A549 (cell line): Measurements from ENCODE around the gene CDHR2. TPM values are rescaled to one million over a fixed set of nuclear protein-coding genes. Genes with fewer than 3 reads are reported as not detected.

Source experiments
- ATAC-seq, 2 experiments: fragments of 200-7000 bp in 1 of 2; fragments of >200 bp in 1 of 2; cut with Nextera tagmentation in 1 of 2; cut with Tn5 transposase in 1 of 2; 3 replicates each; pipeline versions ENCODE4 v1.8.0 to v1.9.1; 2018 to 2020; ENCODE audit warnings: mild to moderate bottlenecking in 1 of 2, moderate library complexity in 1 of 2
- CTCF ChIA-PET: fragments of 300-600 bp; sonication (Branson Sonifier 250); formaldehyde crosslinking; extraction: SDS; loops from one replicate; lab custom pipeline; 2021; ENCODE audit warnings: antibody characterized with exemption, inconsistent platforms; lab: Yijun Ruan, JAX
- POLR2A ChIA-PET: fragments of 350-600 bp; formaldehyde crosslinking; extraction: SDS; loops from one replicate; lab custom pipeline; 2021; ENCODE audit warnings: antibody characterized with exemption, inconsistent platforms; lab: Yijun Ruan, JAX
- DNase-seq, 2 experiments: peaks; one replicate each; pipeline versions ENCODE4 v3.0.0 to v3.0.0-alpha.2; 2011 to 2016; ENCODE audit warnings: low read depth in 1 of 2, low spot score in 1 of 2
- FAIRE-seq: peaks from 2 replicates; lab custom pipeline; 2011; peaks lifted over from hg19 to GRCh38; lab: Jason Lieb, UNC
- H3K27ac ChIP-seq, 2 experiments: fragments of >200 bp; sonication (Bioruptor Twin); formaldehyde crosslinking; 3 replicates each; pipeline ENCODE4 v1.5.1; 2016 to 2017
- H3K4me1 ChIP-seq: fragments of >200 bp; sonication (Bioruptor Twin); formaldehyde crosslinking; 3 replicates; pipeline ENCODE4 v1.6.1; 2016
- H3K4me2 ChIP-seq: fragments of >200 bp; sonication (Bioruptor Twin); formaldehyde crosslinking; 3 replicates; pipeline ENCODE4 v1.6.1; 2016
- H3K4me3 ChIP-seq: fragments of >200 bp; sonication (Bioruptor Twin); formaldehyde crosslinking; 3 replicates; pipeline ENCODE4 v1.5.1; 2016
- H3K9me3 ChIP-seq: fragments of >200 bp; sonication (Bioruptor Twin); formaldehyde crosslinking; 3 replicates; pipeline ENCODE4 v1.6.1; 2016
- CBX2 ChIP-seq: fragments of 200-600 bp; sonication (generic); IDR thresholded peaks from 2 replicates; pipeline ENCODE4 v1.6.1; 2016; ENCODE audit warnings: low read depth, mild to moderate bottlenecking, borderline replicate concordance
- CBX8 ChIP-seq: fragments of 200-600 bp; sonication (generic); IDR thresholded peaks from 2 replicates; pipeline ENCODE4 v1.6.1; 2016
- CHD4 ChIP-seq: fragments of 200-600 bp; sonication (generic); IDR thresholded peaks from 2 replicates; pipeline ENCODE4 v1.6.1; 2016; ENCODE audit warnings: antibody characterized with exemption, mild to moderate bottlenecking, borderline replicate concordance
- EHF ChIP-seq: fragments of 250-450 bp; sonication (Bioruptor Pico); IDR thresholded peaks from 2 replicates; pipeline ENCODE4 v1.5.0; 2020; ENCODE audit warnings: mild to moderate bottlenecking
- ESRRA ChIP-seq: fragments of 150-350 bp; IDR thresholded peaks from 2 replicates; pipeline ENCODE4 v1.6.1; 2014; ENCODE audit warnings: mild to moderate bottlenecking, low read length, borderline replicate concordance
- FOXS1 ChIP-seq: fragments of 250-450 bp; sonication (Bioruptor Pico); IDR thresholded peaks from 2 replicates; pipeline ENCODE4 v1.5.0; 2020; ENCODE audit warnings: mild to moderate bottlenecking, moderate library complexity
- HDAC2 ChIP-seq: fragments of 200-600 bp; sonication (generic); IDR thresholded peaks from 2 replicates; pipeline ENCODE4 v1.6.1; 2016
- HEYL ChIP-seq: fragments of 250-450 bp; sonication (Bioruptor Pico); IDR thresholded peaks from 2 replicates; pipeline ENCODE4 v1.8.0; 2021; ENCODE audit warnings: mild to moderate bottlenecking, moderate library complexity
- HOXB5 ChIP-seq: fragments of 250-450 bp; sonication (Bioruptor Pico); IDR thresholded peaks from 2 replicates; pipeline ENCODE4 v1.5.0; 2020; ENCODE audit warnings: mild to moderate bottlenecking, moderate library complexity
- JUN ChIP-seq, 2 experiments: fragments of >200 bp; sonication (Bioruptor Twin); formaldehyde crosslinking; IDR thresholded peaks; 2 replicates in 1 of 2; 3 replicates in 1 of 2; pipeline ENCODE4 v1.6.1; 2016 to 2017
- JUNB ChIP-seq: fragments of >200 bp; sonication (Bioruptor Twin); formaldehyde crosslinking; IDR thresholded peaks from 2 replicates; pipeline ENCODE4 v1.6.1; 2016
- KDM5A ChIP-seq: fragments of 200-600 bp; sonication (generic); IDR thresholded peaks from 2 replicates; pipeline ENCODE4 v1.6.1; 2016; ENCODE audit warnings: antibody characterized with exemption, mild to moderate bottlenecking
- MAFK ChIP-seq: fragments of 450-650 bp; IDR thresholded peaks from 2 replicates; pipeline ENCODE4 v1.6.1; 2014; ENCODE audit not compliant: partially characterized antibody
- MYC ChIP-seq: IDR thresholded peaks from 2 replicates; pipeline ENCODE4 v1.6.1; 2012; ENCODE audit warnings: mild to moderate bottlenecking, inconsistent platforms, low read length, improper control_type of control experiment, borderline replicate concordance
- NR3C1 ChIP-seq: fragments of >200 bp; sonication (Bioruptor Twin); formaldehyde crosslinking; IDR thresholded peaks from 3 replicates; pipeline ENCODE4 v1.6.1; 2017
- POLR2A ChIP-seq: IDR thresholded peaks from 2 replicates; pipeline ENCODE4 v1.6.1; 2012; ENCODE audit warnings: mild to moderate bottlenecking, low read length
- POLR2AphosphoS2 ChIP-seq: conservative IDR thresholded peaks from 2 replicates; pipeline ENCODE4 v1.6.1; 2012; ENCODE audit warnings: low read length, improper control_type of control experiment, inconsistent platforms
- RARB ChIP-seq: fragments of 250-450 bp; sonication (Bioruptor Pico); IDR thresholded peaks from 2 replicates; pipeline ENCODE4 v1.8.0; 2021; ENCODE audit warnings: mild to moderate bottlenecking, moderate library complexity
- RFX5 ChIP-seq: fragments of 450-650 bp; IDR thresholded peaks from 2 replicates; pipeline ENCODE4 v1.7.1; 2014; ENCODE audit warnings: antibody characterized with exemption, mild to moderate bottlenecking, moderate library complexity
- ZFP36 ChIP-seq: fragments of 450-650 bp; IDR thresholded peaks from 2 replicates; pipeline ENCODE4 v1.6.1; 2014; ENCODE audit warnings: borderline replicate concordance; ENCODE audit not compliant: partially characterized antibody
- ZNF302 ChIP-seq: fragments of 250-450 bp; sonication (Bioruptor Pico); IDR thresholded peaks from 2 replicates; pipeline ENCODE4 v1.9.0; 2021; ENCODE audit warnings: inconsistent platforms, mild to moderate bottlenecking, moderate library complexity
- WGBS: methylation state at CpG from one replicate; pipeline ENCODE4 v1.1.6; 2017; ENCODE audit errors: missing lambda C conversion rate; 5-methylcytosine and 5-hydroxymethylcytosine counted together
- polyA plus RNA-seq, 4 experiments: library from polyadenylated mRNA; depleted of rRNA in 3 of 4; stranded (reverse); fragments of >200 nt; fragmentation: RNase III in 1 of 4; extraction: RNeasy Plus Mini Kit Qiagen cat#74134 plus additional on column Dnase treatment in 1 of 4; gene quantifications; 2 replicates in 3 of 4; 3 replicates in 1 of 4; pipeline ENCODE4 v1.2.3, GENCODE V29; 2011 to 2017
- TF ChIP-seq, protein P1 (sequence below): IDR thresholded peaks from 2 replicates; pipeline ENCODE4 v1.6.1; 2012
- TF ChIP-seq, protein P2 (sequence below): fragments of >200 bp; sonication (Bioruptor Twin); formaldehyde crosslinking; IDR thresholded peaks from 2 replicates; pipeline ENCODE4 v1.6.1; 2016
- TF ChIP-seq, protein P3 (sequence below): fragments of 250-450 bp; sonication (Bioruptor Pico); IDR thresholded peaks from 2 replicates; pipeline ENCODE4 v1.5.0; 2020; ENCODE audit warnings: low read depth, mild to moderate bottlenecking, moderate library complexity
- TF ChIP-seq, protein P4 (sequence below): IDR thresholded peaks from 2 replicates; pipeline ENCODE4 v1.6.1; 2012; ENCODE audit warnings: low read depth, borderline replicate concordance
- TF ChIP-seq, protein P5 (sequence below): fragments of >200 bp; sonication (Bioruptor Twin); formaldehyde crosslinking; IDR thresholded peaks from 3 replicates; pipeline ENCODE4 v1.5.1; 2016

CDHR2 gene
- polyA plus RNA-seq, 2 of the 4 experiments (the other 2 are of a cell fraction): 0.09 TPM; not detected in 1

DNA sequence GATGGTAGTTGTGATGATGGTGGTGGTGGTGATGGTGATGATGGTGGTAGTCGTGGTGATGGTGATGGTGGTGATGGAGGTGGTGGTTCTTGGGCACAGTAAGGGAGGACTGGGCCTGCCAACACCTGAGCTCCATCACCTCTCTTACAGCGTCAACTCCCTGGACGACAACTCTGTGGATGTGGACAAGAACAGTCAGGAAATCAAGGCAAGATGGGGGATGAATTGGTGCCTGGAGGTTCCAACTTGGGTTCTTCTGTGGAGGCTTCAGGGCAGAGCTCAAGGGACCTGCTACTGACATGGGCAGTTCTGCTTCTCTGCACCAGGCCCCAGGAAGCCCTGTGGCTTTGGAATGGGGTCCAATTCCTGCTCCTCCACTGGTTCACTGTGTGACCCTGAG lies 43.4 kb downstream of the CDHR2 start:
- WGBS: 93% methylated on average over 3 of the region's 3 CpGs
- Histone ChIP-seq H3K27ac (no peak overlapping the region), H3K4me1 (no peaks in the 10 kb centered on the region)
- TF ChIP-seq RARB (no peak), CBX8 (no peak), ZNF302 (CRISPR knock-in tag) (no peak), JUNB (no peak), HDAC2 (no peak), EHF (CRISPR knock-in tag) (no peak), ESRRA (no peak), NR3C1 (no peak), POLR2A (no peak)
- TF ChIP-seq, protein P1, sequence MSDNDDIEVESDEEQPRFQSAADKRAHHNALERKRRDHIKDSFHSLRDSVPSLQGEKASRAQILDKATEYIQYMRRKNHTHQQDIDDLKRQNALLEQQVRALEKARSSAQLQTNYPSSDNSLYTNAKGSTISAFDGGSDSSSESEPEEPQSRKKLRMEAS: no peak
- TF ChIP-seq, all 56 proteins: peak for 0
- no peak for ATAC-seq
- no peak for FAIRE-seq
- peaks cover 4% of the 10 kb centered on the region; the same call in 2 of the 3 replicates for H3K9me3 ChIP-seq
- CTCF ChIA-PET: interaction anchor here (1.1 to 1.3 kb wide), 3 partner anchors 8 to 15 kb away, joined by 3 read pairs; no protein-coding TSS in a partner anchor
- POLR2A ChIA-PET: no interaction called here
- DNase-seq: no peak
- H3K4me3 ChIP-seq: no peak overlapping the region
- no peak overlapping the region for H3K4me2 ChIP-seq

DNA sequence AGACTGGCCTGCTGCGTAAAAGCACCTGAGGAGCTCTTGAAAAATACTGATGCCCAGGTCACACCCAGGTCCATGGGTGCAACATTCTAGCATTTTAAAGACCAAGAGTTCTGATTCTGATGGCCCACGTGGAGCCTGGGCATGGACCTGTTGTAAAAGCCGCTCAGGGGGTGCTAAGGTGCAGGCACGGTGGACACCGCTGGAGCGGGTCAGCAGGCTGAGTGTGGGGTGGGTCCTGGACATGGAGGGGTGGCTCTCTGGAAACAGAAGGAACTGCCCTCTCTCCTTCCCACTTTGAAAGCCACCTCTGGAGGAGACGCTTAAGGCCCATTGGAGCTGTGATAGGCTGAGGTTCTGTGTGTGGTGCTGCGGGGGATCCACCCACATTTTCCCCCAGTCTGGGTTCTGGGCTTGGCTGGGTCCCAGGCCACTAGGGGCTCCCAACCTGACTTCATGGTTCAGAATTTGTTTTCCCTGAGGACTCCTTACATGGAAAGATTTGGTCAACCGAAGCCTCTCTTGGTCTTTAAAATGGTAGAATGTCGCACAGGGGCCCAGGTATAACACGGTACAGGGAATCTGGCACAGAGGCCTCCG lies 44.2 kb downstream of the CDHR2 start:
- Histone ChIP-seq H3K4me3 (no peak overlapping the region), H3K27ac (no peak overlapping the region), H3K9me3 (peaks cover 4% of the 10 kb centered on the region; the same call in 2 of the 3 replicates)
- CTCF ChIA-PET: interaction anchor here (1.0 to 1.3 kb wide), 4 partner anchors 9 to 15 kb away, joined by 3 to 5 read pairs (median 3); no protein-coding TSS in a partner anchor
- 89% methylated on average over 12 of the region's 12 CpGs for WGBS
- FAIRE-seq: no peak
- no peak for DNase-seq
- TF ChIP-seq JUN (IDR thresholded peaks at IDR 0.05) (no peak), FOXS1 (CRISPR knock-in tag) (no peak), MYC (no peak), ZFP36 (no peak), RFX5 (no peak), ESRRA (no peak), POLR2AphosphoS2 (no peak)
- TF ChIP-seq, protein P2, sequence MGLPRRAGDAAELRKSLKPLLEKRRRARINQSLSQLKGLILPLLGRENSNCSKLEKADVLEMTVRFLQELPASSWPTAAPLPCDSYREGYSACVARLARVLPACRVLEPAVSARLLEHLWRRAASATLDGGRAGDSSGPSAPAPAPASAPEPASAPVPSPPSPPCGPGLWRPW: no peak
- TF ChIP-seq, all 56 proteins: peak for 0
- ATAC-seq: peak in 1 of 2 experiments; percentile 20; a peak in 2 of 6 replicates
- Histone ChIP-seq H3K4me2 (no peak overlapping the region), H3K4me1 (no peaks in the 10 kb centered on the region)
- POLR2A ChIA-PET: no interaction called here

DNA sequence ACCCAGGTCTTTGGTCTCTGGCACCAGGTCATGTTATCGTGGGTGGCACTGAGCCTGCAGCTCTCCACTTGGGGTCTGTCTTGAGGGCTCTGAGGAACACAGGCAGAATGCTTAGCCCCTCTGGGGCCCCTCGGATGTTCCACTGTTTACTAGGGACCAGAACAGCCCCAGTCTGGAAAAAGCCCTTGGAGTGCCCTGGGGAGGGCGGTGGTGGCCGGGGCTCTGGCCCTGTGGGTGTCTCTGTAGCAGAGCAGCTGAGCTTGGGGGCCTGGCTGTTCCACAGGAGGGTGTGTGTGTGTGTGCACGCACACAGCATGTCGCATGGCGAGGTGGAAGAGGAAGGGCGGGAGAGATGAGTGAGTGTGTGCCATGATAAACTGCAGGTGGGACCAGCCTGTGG lies 45.4 kb downstream of the CDHR2 start:
- DNase-seq: no peak
- CTCF ChIA-PET: interaction anchor here (0.6 to 2.2 kb wide), 5 partner anchors 11 to 66 kb away, joined by 3 to 6 read pairs (median 3); partner anchors contain the start of gene SNCB
- POLR2A ChIA-PET: no interaction called here
- H3K4me3 ChIP-seq: no peak overlapping the region
- TF ChIP-seq, protein P3, sequence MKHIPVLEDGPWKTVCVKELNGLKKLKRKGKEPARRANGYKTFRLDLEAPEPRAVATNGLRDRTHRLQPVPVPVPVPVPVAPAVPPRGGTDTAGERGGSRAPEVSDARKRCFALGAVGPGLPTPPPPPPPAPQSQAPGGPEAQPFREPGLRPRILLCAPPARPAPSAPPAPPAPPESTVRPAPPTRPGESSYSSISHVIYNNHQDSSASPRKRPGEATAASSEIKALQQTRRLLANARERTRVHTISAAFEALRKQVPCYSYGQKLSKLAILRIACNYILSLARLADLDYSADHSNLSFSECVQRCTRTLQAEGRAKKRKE (CRISPR knock-in tag): no peak
- TF ChIP-seq, protein P4, sequence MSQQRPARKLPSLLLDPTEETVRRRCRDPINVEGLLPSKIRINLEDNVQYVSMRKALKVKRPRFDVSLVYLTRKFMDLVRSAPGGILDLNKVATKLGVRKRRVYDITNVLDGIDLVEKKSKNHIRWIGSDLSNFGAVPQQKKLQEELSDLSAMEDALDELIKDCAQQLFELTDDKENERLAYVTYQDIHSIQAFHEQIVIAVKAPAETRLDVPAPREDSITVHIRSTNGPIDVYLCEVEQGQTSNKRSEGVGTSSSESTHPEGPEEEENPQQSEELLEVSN: no peak
- TF ChIP-seq HEYL (CRISPR knock-in tag): no peak
- no peak for TF ChIP-seq JUN (IDR thresholded peaks at IDR 0.05)
- TF ChIP-seq, protein P5, sequence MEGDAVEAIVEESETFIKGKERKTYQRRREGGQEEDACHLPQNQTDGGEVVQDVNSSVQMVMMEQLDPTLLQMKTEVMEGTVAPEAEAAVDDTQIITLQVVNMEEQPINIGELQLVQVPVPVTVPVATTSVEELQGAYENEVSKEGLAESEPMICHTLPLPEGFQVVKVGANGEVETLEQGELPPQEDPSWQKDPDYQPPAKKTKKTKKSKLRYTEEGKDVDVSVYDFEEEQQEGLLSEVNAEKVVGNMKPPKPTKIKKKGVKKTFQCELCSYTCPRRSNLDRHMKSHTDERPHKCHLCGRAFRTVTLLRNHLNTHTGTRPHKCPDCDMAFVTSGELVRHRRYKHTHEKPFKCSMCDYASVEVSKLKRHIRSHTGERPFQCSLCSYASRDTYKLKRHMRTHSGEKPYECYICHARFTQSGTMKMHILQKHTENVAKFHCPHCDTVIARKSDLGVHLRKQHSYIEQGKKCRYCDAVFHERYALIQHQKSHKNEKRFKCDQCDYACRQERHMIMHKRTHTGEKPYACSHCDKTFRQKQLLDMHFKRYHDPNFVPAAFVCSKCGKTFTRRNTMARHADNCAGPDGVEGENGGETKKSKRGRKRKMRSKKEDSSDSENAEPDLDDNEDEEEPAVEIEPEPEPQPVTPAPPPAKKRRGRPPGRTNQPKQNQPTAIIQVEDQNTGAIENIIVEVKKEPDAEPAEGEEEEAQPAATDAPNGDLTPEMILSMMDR: no peak
- no peak for TF ChIP-seq NR3C1
- no peak for TF ChIP-seq HOXB5 (CRISPR knock-in tag)
- TF ChIP-seq CHD4: no peak
- TF ChIP-seq CBX2: no peak
- no peak for TF ChIP-seq RARB
- no peak for TF ChIP-seq KDM5A
- TF ChIP-seq JUNB: no peak
- no peak for TF ChIP-seq ZFP36
- TF ChIP-seq MAFK: no peak
- no peak for FAIRE-seq
- no peaks in the 10 kb centered on the region for H3K4me1 ChIP-seq
- no peak overlapping the region for H3K27ac ChIP-seq
- peak; percentile 27; a peak in 4 of 6 replicates for ATAC-seq
- H3K9me3 ChIP-seq: peaks cover 4% of the 10 kb centered on the region; the same call in 2 of the 3 replicates
- H3K4me2 ChIP-seq: no peak overlapping the region
- WGBS: 90% methylated on average over 7 of the region's 8 CpGs
